HG02759 (cell line): Measurements from ENCODE around the gene TOR4A.
"Not testable (repeated sequence)": the region's sequence is repeated elsewhere in the genome, so short reads cannot be mapped to it uniquely, and the experiment has no call there.

Source experiments
- ATAC-seq: cut with Tn5 transposase; IDR thresholded peaks from one replicate; pipeline ENCODE4 v1.9.1; 2021; ENCODE audit warnings: mild to moderate bottlenecking, moderate library complexity; ENCODE audit not compliant: unreplicated experiment

The TOR4A gene

DNA sequence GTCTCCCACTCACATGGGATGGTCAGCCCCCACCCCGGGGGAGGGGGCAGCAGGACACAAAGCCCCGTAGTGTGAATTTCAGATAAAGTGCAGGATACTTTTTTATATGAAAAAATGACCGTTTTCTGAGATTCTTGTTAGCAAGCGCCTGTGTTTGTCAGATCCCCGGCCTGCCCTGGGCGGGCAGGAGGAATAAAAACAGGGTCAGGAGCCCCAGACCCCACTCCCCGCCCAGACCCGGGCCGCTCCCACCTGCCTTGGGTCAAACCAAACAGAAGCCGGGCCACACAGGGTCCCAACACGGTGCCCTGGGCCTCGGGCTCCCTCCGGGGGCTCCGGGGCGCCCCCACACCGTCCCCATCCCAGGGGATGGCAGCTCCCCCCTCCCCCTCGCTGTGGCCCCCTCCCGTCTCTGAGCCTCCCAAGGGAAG is 38.1 kb downstream of the TOR4A start:
- ATAC-seq: no peak

GRCh38 chr9:137316012-137316981 is 38.8 kb downstream of the TOR4A start:
- no peak for ATAC-seq

GRCh38 chr9:137317021-137317717 is 39.6 kb downstream of the TOR4A start:
- no peak for ATAC-seq

GRCh38 chr9:137317718-137318511 is 40.4 kb downstream of the TOR4A start:
- ATAC-seq: no peak

- no peak for ATAC-seq
Measured at GRCh38 chr9:137318602-137319001, 41.1 kb downstream of the TOR4A start.

- no peak for ATAC-seq
Measured at GRCh38 chr9:137319011-137319738, 41.6 kb downstream of the TOR4A start.

DNA sequence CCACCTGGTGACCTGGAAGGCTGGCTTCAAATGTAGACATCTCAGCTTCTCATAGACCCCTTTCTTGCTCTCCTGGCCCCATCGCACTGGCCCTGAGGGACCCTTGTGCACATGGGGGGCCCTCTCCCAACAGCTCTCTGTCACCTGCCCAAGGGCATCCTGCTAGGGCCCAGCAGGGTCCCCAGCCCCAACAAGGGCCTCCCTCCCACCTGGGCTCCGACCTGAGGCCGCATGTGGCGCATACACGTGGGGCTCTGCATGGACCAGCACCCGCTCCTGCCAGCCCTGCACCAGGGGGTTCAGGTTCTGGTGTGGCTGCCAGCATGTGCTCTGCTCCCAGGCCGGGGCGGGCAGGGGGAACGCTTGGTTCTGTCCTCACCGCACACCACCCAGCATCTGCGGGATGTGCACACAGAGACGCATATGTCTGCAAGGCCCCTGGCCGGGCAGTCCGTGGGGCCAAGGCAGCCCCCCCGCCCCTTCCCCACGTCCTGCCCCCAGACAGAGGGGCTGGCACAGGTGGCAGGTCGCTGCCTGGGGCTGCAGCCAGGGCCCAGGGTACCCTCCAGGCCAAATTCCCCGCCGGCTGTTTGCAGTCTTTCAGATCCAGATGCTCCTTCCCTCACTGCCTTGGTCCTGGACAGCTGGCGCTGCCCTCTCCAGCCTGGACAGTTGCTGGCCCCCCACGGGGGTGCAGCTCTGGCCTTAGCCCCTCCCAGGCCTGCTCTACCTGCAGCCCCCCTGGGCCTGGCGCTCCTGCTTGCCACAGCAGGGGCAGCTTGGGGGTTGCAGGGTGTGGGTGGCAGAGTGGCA is 42.4 kb downstream of the TOR4A start:
- no peak for ATAC-seq

GRCh38 chr9:137320555-137321384 is 43.2 kb downstream of the TOR4A start:
- no peak for ATAC-seq

DNA sequence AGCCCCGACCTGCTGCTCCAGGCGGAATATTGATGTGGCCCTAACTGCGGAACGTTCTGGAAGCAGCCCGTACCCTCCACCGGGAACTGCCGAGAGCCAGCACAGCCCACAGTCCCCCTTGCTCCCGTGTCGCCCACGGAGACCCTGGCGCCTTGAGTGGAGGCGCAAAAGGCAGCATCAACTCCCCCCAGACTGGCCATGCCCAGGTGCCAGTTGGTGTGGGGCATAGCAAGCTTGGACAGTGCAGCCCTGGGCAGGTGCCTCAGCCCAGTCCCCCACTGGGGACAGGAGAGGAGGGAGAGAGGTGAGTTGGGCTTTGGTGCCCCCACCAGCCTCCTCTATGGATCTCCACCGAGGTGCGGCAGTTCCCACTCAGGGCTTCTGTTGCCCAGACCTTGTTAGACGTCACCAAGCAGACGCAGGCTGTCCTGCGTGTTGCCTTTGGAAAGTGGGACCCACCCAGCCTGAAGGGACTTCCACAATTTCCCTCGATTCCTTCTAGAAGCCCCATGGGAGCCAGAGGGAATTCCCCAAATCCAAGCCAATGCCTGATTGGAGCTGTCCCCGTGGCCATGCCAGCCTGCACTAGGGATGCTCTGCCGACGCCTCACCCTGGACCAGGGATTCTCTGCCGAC is 44.3 kb downstream of the TOR4A start:
- no peak for ATAC-seq

GRCh38 chr9:137323531-137324331 is 46.2 kb downstream of the TOR4A start:
- ATAC-seq: no peak

DNA sequence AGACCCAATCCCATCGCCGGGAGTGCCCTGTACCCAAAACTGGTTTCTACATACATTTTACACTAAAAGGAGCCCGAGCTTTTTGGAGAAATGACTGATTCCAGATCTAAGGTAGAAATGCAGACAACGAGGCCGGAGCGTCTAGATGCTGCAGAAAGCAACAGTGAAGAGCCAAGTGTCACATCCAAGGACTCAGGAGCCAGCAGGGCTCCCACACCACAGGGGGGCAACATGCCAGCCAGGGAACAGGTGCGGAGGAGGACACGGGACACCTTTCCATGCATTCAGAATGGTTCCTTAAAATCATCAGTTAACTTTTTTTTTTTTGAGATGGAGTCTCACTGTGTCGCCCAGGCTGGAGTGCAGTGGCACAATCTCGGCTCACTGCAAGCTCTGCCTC is 47.6 kb downstream of the TOR4A start:
- ATAC-seq: no peak

GRCh38 chr9:137325799-137326198 is 48.3 kb downstream of the TOR4A start:
- ATAC-seq: no peak

GRCh38 chr9:137326445-137327065 is 49.0 kb downstream of the TOR4A start:
- ATAC-seq: no peak

- not testable (repeated sequence) for ATAC-seq
Measured at GRCh38 chr9:137327641-137328550, 50.4 kb downstream of the TOR4A start.

DNA sequence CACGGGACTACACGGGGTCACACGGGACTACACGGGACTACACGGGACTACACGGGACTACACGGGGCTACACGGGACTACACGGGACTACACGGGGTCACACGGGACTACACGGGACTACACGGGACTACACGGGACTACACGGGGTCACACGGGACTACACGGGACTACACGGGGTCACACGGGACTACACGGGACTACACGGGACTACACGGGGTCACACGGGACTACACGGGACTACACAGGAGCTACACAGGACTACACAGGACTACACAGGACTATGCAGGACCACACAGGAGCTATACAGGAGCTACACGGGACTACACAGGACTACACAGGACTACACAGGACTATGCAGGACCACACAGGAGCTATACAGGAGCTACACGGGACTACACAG is 52.1 kb downstream of the TOR4A start:
- not testable (repeated sequence) for ATAC-seq

- ATAC-seq: no peak
Measured at GRCh38 chr9:137330689-137331088, 53.2 kb downstream of the TOR4A start.
